ENCODE measurements around the gene CSNK1D. TPM values are rescaled to one million over a fixed set of nuclear protein-coding genes. Genes with fewer than 3 reads are reported as not detected.

Gene CSNK1D
- total RNA-seq, 1 donor from 2014 or later, result 54.1 TPM

GRCh38 chr17:82301916-82302567, 28.5 kb upstream of the CSNK1D start:
- no peak overlapping the region for H3K4me3 ChIP-seq (ENCODE audit: low read depth, low read length)
- DNase-seq (ENCODE audit: low read depth), result no peak
- no peak for TF ChIP-seq CTCF (conservative IDR thresholded peaks at IDR 0.05; ENCODE audit: low read depth, low read length)

- no peak for TF ChIP-seq CTCF (conservative IDR thresholded peaks at IDR 0.05; ENCODE audit: low read depth, low read length)
- no peak overlapping the region for H3K4me3 ChIP-seq (ENCODE audit: low read depth, low read length)
- DNase-seq (ENCODE audit: low read depth), result no peak
Measured at GRCh38 chr17:82301300-82301915, 27.9 kb upstream of the CSNK1D start.

- no peak overlapping the region for H3K4me3 ChIP-seq (ENCODE audit: low read depth, low read length)
- TF ChIP-seq CTCF (conservative IDR thresholded peaks at IDR 0.05; ENCODE audit: low read depth, low read length), result peak; percentile 86
- DNase-seq (ENCODE audit: low read depth), result no peak
Measured at GRCh38 chr17:82300707-82301270, 27.3 kb upstream of the CSNK1D start.

GRCh38 chr17:82300228-82300627, 26.7 kb upstream of the CSNK1D start:
- DNase-seq (ENCODE audit: low read depth), result no peak
- no peak overlapping the region for H3K4me3 ChIP-seq (ENCODE audit: low read depth, low read length)
- TF ChIP-seq CTCF (conservative IDR thresholded peaks at IDR 0.05; ENCODE audit: low read depth, low read length), result no peak

- DNase-seq (ENCODE audit: low read depth), result no peak
- no peak for TF ChIP-seq CTCF (conservative IDR thresholded peaks at IDR 0.05; ENCODE audit: low read depth, low read length)
- no peak overlapping the region for H3K4me3 ChIP-seq (ENCODE audit: low read depth, low read length)
Measured at GRCh38 chr17:82299452-82299851, 26.0 kb upstream of the CSNK1D start.

GRCh38 chr17:82298538-82299421, 25.3 kb upstream of the CSNK1D start:
- no peak for TF ChIP-seq CTCF (conservative IDR thresholded peaks at IDR 0.05; ENCODE audit: low read depth, low read length)
- H3K4me3 ChIP-seq (ENCODE audit: low read depth, low read length), result peak overlapping the region; percentile 50
- DNase-seq (ENCODE audit: low read depth), result no peak
